NB4 (cell line): ENCODE data around the gene MLYCD.

Source experiments
- DNase-seq: peaks from one replicate; pipeline ENCODE4 v3.0.0; 2010; ENCODE audit warnings: low read depth
- H3K4me3 ChIP-seq: one replicate; pipeline ENCODE4 v1.5.1; 2011; ENCODE audit warnings: mild to moderate bottlenecking, low read depth, low read length, moderate library complexity
- MAX ChIP-seq: IDR thresholded peaks from 2 replicates; pipeline ENCODE4 v1.6.1; 2011; ENCODE audit warnings: low read depth, low read length
- MYC ChIP-seq: IDR thresholded peaks from 2 replicates; pipeline ENCODE4 v1.6.1; 2011; ENCODE audit warnings: low read depth, low read length
- POLR2A ChIP-seq: IDR thresholded peaks from 2 replicates; pipeline ENCODE4 v1.6.1; 2011; ENCODE audit warnings: mild to moderate bottlenecking; ENCODE audit not compliant: insufficient read length; ENCODE audit errors: extremely low read depth
- TF ChIP-seq, protein P1 (sequence below): IDR thresholded peaks from one replicate; pipeline ENCODE4 v1.5.1; 2012; ENCODE audit warnings: low read depth, low read length

The MLYCD gene

DNA sequence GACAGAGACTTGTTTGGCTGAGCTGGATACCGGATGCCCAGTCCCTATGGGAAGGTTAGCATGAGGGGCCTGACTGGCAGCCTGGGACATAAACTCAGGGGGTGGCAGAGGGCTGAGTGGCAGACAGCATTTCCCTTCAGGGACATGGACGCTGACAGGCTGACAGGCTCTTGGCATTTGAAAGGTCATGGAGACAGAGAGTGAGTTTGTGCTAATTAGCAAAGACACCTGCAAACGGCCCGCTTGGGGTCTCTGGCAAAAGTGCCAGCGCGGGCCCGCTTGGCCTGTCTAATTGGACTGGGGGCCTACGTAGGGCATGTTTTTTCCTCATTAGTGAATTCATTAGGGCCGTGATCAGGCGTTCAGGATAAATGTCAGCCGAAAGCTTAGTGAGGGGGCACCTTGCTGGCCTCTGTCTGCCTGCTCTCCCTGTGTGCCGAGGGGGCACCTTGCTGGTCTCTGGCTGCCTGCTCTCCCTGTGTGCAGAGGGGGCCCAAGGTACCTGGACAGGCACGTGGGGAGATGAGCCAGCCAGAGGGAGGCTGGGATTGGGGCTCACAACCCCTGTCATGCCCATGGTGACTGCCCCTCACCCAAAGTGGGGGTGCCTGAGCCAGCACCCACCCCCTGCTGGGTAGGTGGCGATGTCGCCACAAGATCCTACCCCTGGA lies 76.8 kb downstream of the MLYCD start:
- no peak for DNase-seq
- TF ChIP-seq MAX (no peak), MYC (no peak), POLR2A (no peak)
- TF ChIP-seq, protein P1, sequence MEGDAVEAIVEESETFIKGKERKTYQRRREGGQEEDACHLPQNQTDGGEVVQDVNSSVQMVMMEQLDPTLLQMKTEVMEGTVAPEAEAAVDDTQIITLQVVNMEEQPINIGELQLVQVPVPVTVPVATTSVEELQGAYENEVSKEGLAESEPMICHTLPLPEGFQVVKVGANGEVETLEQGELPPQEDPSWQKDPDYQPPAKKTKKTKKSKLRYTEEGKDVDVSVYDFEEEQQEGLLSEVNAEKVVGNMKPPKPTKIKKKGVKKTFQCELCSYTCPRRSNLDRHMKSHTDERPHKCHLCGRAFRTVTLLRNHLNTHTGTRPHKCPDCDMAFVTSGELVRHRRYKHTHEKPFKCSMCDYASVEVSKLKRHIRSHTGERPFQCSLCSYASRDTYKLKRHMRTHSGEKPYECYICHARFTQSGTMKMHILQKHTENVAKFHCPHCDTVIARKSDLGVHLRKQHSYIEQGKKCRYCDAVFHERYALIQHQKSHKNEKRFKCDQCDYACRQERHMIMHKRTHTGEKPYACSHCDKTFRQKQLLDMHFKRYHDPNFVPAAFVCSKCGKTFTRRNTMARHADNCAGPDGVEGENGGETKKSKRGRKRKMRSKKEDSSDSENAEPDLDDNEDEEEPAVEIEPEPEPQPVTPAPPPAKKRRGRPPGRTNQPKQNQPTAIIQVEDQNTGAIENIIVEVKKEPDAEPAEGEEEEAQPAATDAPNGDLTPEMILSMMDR: no peak
- H3K4me3 ChIP-seq: no peak overlapping the region
